H9 (cell line): Measurements from ENCODE around the gene ABCC4. TPM values are rescaled to one million over a fixed set of nuclear protein-coding genes. Genes with fewer than 3 reads are reported as not detected.

Experiments used
- DNase-seq: peaks from one replicate; pipeline ENCODE4 v3.0.0-alpha.2; 2017
- H2AFZ ChIP-seq: one replicate; pipeline ENCODE4 v1.6.1; 2013; ENCODE audit warnings: mild to moderate bottlenecking, low read length, control low read depth, moderate library complexity
- H2AK5ac ChIP-seq: 2 replicates; pipeline ENCODE4 v1.6.1; 2013; ENCODE audit warnings: low read length, control low read depth, mixed read lengths; ENCODE audit not compliant: insufficient read length
- H2BK120ac ChIP-seq: one replicate; pipeline ENCODE4 v1.6.1; 2013; ENCODE audit warnings: low read depth, mild to moderate bottlenecking, low read length, control low read depth, inconsistent platforms; ENCODE audit not compliant: poor library complexity, severe bottlenecking
- H2BK12ac ChIP-seq: 2 replicates; pipeline ENCODE4 v1.6.1; 2013; ENCODE audit warnings: low read length, control low read depth, mixed read lengths, low read depth; ENCODE audit not compliant: insufficient read length
- H2BK15ac ChIP-seq: 2 replicates; pipeline ENCODE4 v1.6.1; 2013; ENCODE audit warnings: low read depth, low read length, control low read depth
- H2BK20ac ChIP-seq: one replicate; pipeline ENCODE4 v1.6.1; 2013; ENCODE audit warnings: low read depth, mild to moderate bottlenecking, low read length, control low read depth, inconsistent platforms; ENCODE audit not compliant: poor library complexity, severe bottlenecking
- H2BK5ac ChIP-seq: 2 replicates; pipeline ENCODE4 v1.6.1; 2013; ENCODE audit warnings: low read length, control low read depth, mixed read lengths; ENCODE audit not compliant: insufficient read length
- H3K14ac ChIP-seq: 2 replicates; pipeline ENCODE4 v1.6.1; 2013; ENCODE audit warnings: low read length, control low read depth; ENCODE audit not compliant: insufficient read depth
- H3K18ac ChIP-seq: 2 replicates; pipeline ENCODE4 v1.6.1; 2013; ENCODE audit warnings: low read depth, mild to moderate bottlenecking, mixed read lengths, low read length, control low read depth; ENCODE audit not compliant: insufficient read length
- H3K23ac ChIP-seq: 2 replicates; pipeline ENCODE4 v1.6.1; 2013; ENCODE audit warnings: low read length, control low read depth, mixed read lengths, low read depth; ENCODE audit not compliant: insufficient read length
- H3K23me2 ChIP-seq: 2 replicates; pipeline ENCODE4 v1.6.1; 2013; ENCODE audit warnings: low read depth, mild to moderate bottlenecking, mixed read lengths, low read length, control low read depth; ENCODE audit not compliant: insufficient read length, poor library complexity, severe bottlenecking
- H3K27ac ChIP-seq: 2 replicates; pipeline ENCODE4 v1.5.1; 2013; ENCODE audit warnings: low read length, control low read depth, mixed read lengths, low read depth; ENCODE audit not compliant: insufficient read length
- H3K27me3 ChIP-seq: 2 replicates; pipeline ENCODE4 v1.6.1; 2013; ENCODE audit warnings: low read length, control low read depth, inconsistent platforms; ENCODE audit not compliant: insufficient read depth
- H3K4ac ChIP-seq: 2 replicates; pipeline ENCODE4 v1.6.1; 2013; ENCODE audit warnings: low read depth, mild to moderate bottlenecking, control low read depth, inconsistent platforms, low read length, moderate library complexity
- H3K4me1 ChIP-seq: 2 replicates; pipeline ENCODE4 v1.6.1; 2013; ENCODE audit warnings: low read length, control low read depth, inconsistent platforms; ENCODE audit not compliant: insufficient read depth
- H3K4me2 ChIP-seq: 2 replicates; pipeline ENCODE4 v1.6.1; 2013; ENCODE audit warnings: low read length, control low read depth, mixed read lengths; ENCODE audit not compliant: insufficient read length, insufficient read depth
- H3K56ac ChIP-seq: 2 replicates; pipeline ENCODE4 v1.6.1; 2013; ENCODE audit warnings: low read depth, mild to moderate bottlenecking, mixed read lengths, low read length, control low read depth; ENCODE audit not compliant: insufficient read length
- H3K79me1 ChIP-seq: 2 replicates; pipeline ENCODE4 v1.6.1; 2013; ENCODE audit warnings: low read depth, mild to moderate bottlenecking, moderate library complexity, low read length, control low read depth, inconsistent platforms; ENCODE audit not compliant: insufficient read depth, poor library complexity, severe bottlenecking
- H3K79me2 ChIP-seq: 2 replicates; pipeline ENCODE4 v1.6.1; 2013; ENCODE audit warnings: low read length, control low read depth, inconsistent platforms; ENCODE audit not compliant: insufficient read depth
- H3K9ac ChIP-seq: 2 replicates; pipeline ENCODE4 v1.6.1; 2013; ENCODE audit warnings: low read length, control low read depth, mixed read lengths; ENCODE audit not compliant: insufficient read length; ENCODE audit errors: extremely low read depth
- H3K9me3 ChIP-seq: one replicate; pipeline ENCODE4 v1.6.1; 2013; ENCODE audit warnings: low read depth, low read length, inconsistent platforms; ENCODE audit not compliant: control insufficient read depth
- H3T11ph ChIP-seq: one replicate; pipeline ENCODE4 v1.6.1; 2013; ENCODE audit warnings: mild to moderate bottlenecking, low read length, control low read depth, inconsistent platforms
- H4K20me1 ChIP-seq: one replicate; pipeline ENCODE4 v1.6.1; 2013; ENCODE audit not compliant: control insufficient read depth, insufficient read length, insufficient read depth
- H4K5ac ChIP-seq: 2 replicates; pipeline ENCODE4 v1.6.1; 2013; ENCODE audit warnings: low read depth, mild to moderate bottlenecking, mixed read lengths, low read length, control low read depth; ENCODE audit not compliant: insufficient read length
- H4K8ac ChIP-seq: replicated peaks from 2 replicates; pipeline ENCODE4 v1.6.1; 2013; ENCODE audit warnings: low read length, control low read depth, mixed read lengths, low read depth; ENCODE audit not compliant: insufficient read length
- H4K91ac ChIP-seq: 2 replicates; pipeline ENCODE4 v1.6.1; 2013; ENCODE audit warnings: low read depth, mild to moderate bottlenecking, moderate library complexity, mixed read lengths, low read length, control low read depth; ENCODE audit not compliant: insufficient read length
- H3K27ac Mint-ChIP-seq, 3 experiments: 2 replicates in 2 of 3; 3 replicates in 1 of 3; pipeline ENCODE4 v1.8.0; 2020 to 2021; ENCODE audit warnings: mixed read lengths in 3 of 3, mild to moderate bottlenecking in 1 of 3, moderate library complexity in 1 of 3
- H3K27me3 Mint-ChIP-seq: 2 replicates; pipeline ENCODE4 v1.8.0; 2021; ENCODE audit warnings: low read depth, mild to moderate bottlenecking, moderate library complexity, mixed read lengths
- H3K36me3 Mint-ChIP-seq, 3 experiments: 2 replicates in 2 of 3; 3 replicates in 1 of 3; pipeline ENCODE4 v1.8.0; 2020 to 2021; ENCODE audit warnings: low read depth in 3 of 3, mixed read lengths in 3 of 3; ENCODE audit not compliant: insufficient read depth in 1 of 3
- H3K4me1 Mint-ChIP-seq, 2 experiments: 2 replicates each; pipeline ENCODE4 v1.8.0; 2020; ENCODE audit warnings: mixed read lengths in 2 of 2
- H3K4me3 Mint-ChIP-seq, 2 experiments: 2 replicates in 1 of 2; 3 replicates in 1 of 2; pipeline ENCODE4 v1.8.0; 2020 to 2021; ENCODE audit warnings: mild to moderate bottlenecking in 2 of 2, mixed read lengths in 2 of 2, moderate library complexity in 1 of 2
- H3K9me3 Mint-ChIP-seq, 2 experiments: 2 replicates in 1 of 2; 3 replicates in 1 of 2; pipeline ENCODE4 v1.8.0; 2020; ENCODE audit warnings: mild to moderate bottlenecking in 2 of 2, mixed read lengths in 2 of 2, moderate library complexity in 1 of 2
- CTCF ChIP-seq: fragments of 200-600 bp; sonication (generic); conservative IDR thresholded peaks from 3 replicates; pipeline ENCODE4 v1.8.0; 2021; ENCODE audit warnings: antibody characterized with exemption, mild to moderate bottlenecking
- total RNA-seq: library from RNA; stranded (reverse); gene quantifications from 2 replicates; pipeline ENCODE4 v1.2.1, GENCODE V29; 2021

Gene ABCC4
- total RNA-seq, 1 experiment from 2014 or later: 5.9 TPM

- Mint-ChIP-seq H3K27ac (no peak overlapping the region), H3K9me3 (no peaks in the 10 kb centered on the region; a peak in 1 of 5 replicates), H3K27me3 (no peaks in the 10 kb centered on the region; the same call in 1 of the 2 replicates), H3K36me3 (no peaks in the 10 kb centered on the region), H3K4me3 (no peak overlapping the region), H3K4me1 (peaks cover 26 to 27% of the 10 kb centered on the region in 2 experiments)
- no peaks in the 10 kb centered on the region for H3K79me1 ChIP-seq
- no peaks in the 10 kb centered on the region for H3K23me2 ChIP-seq
- no peak overlapping the region for H3K56ac ChIP-seq
- H3T11ph ChIP-seq: no peak overlapping the region
- no peak overlapping the region for H2BK120ac ChIP-seq
- H2AFZ ChIP-seq: no peak overlapping the region
- no peaks in the 10 kb centered on the region for H4K20me1 ChIP-seq
- no peak overlapping the region for H3K14ac ChIP-seq
- no peak overlapping the region for H3K23ac ChIP-seq
- no peak for TF ChIP-seq CTCF
- H2BK20ac ChIP-seq: no peak overlapping the region
- H3K79me2 ChIP-seq: no peaks in the 10 kb centered on the region
- H3K4ac ChIP-seq: no peak overlapping the region
- H3K9me3 ChIP-seq: no peaks in the 10 kb centered on the region
- H2BK12ac ChIP-seq: no peak overlapping the region
- no peaks in the 10 kb centered on the region for H3K27me3 ChIP-seq
- H4K8ac ChIP-seq: no peak overlapping the region
- no peak overlapping the region for H3K27ac ChIP-seq
- no peak for DNase-seq
- H4K5ac ChIP-seq: no peak overlapping the region
- H2BK15ac ChIP-seq: no peak overlapping the region
- peaks cover 4% of the 10 kb centered on the region; the same call in 1 of the 2 replicates for H3K4me1 ChIP-seq
- no peak overlapping the region for H2BK5ac ChIP-seq
- no peak overlapping the region for H3K4me2 ChIP-seq
- H4K91ac ChIP-seq: no peak overlapping the region
- H2AK5ac ChIP-seq: no peak overlapping the region
- H3K18ac ChIP-seq: no peak overlapping the region
- no peak overlapping the region for H3K9ac ChIP-seq
These were observed 296.0 kb downstream of the ABCC4 start for GRCh38 chr13:95005300-95005699.
